DMS114 treated with DMSO at 0.1 percent for 48 hours (cell line): ENCODE measurements around the gene VASH1.

Experiments
- DNase-seq: peaks from one replicate; lab custom pipeline; 2025; ENCODE audit not compliant: unreplicated experiment; lab: John Stamatoyannopoulos, UW

The VASH1 gene

DNA sequence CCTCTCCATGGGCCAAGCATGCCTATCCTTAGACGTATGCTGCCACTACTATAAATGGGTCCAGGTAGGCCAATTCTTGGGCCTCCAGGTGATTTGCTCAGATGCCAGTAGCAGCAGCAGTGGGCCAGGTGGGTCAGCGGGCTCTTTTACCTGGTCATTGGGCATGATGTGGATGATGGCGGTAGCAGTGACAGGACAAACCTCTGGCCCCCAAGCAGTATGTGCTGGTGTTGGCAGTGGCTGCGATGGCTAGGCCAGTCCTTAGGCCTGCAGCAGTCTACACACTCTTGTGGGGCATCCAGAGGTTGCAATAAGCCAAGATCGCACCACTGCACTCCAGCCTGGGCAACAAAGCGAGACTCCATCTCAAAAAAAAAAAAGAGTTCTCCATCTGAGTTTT, 19.1 kb upstream of the VASH1 start:
- DNase-seq: no peak

DNA sequence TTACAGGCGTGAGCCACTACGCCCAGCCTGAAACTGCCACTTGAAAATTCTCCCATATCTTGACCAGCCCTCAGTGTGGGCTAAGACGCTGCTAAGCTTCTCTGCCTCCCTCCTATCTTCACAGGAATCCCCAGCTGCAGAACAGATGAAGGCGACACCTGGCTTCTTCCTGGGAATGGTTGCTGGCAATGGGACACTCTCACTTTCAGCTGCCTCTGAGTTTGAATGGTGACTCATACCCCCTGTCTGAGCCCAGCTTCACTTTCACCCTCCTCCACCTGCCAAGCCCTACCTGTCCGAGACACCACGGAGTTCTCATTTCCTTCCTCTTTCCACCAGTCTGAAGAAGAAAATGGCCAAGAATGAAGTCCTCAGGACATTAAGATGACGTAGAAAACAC, 18.3 kb upstream of the VASH1 start:
- DNase-seq: no peak

DNA sequence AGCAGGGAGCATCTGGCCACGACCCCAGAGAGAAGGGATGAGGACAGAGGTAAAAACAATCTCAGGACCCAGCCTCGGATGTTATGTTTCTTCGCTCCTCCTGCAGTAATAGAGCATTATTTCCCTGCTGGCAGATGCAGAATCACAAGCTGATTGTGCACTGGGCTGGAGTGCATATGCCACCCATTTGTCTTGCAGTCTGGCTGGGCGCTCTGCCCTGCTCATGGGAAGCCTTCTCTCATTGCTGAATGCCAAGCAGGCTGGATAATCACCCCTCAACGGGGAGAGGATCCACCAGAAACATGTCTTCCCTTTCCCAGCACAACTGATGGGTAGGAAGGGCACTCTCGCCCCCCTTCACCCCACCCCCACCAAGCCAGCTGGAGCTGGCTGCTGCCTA, 8.5 kb upstream of the VASH1 start:
- DNase-seq: no peak

DNA sequence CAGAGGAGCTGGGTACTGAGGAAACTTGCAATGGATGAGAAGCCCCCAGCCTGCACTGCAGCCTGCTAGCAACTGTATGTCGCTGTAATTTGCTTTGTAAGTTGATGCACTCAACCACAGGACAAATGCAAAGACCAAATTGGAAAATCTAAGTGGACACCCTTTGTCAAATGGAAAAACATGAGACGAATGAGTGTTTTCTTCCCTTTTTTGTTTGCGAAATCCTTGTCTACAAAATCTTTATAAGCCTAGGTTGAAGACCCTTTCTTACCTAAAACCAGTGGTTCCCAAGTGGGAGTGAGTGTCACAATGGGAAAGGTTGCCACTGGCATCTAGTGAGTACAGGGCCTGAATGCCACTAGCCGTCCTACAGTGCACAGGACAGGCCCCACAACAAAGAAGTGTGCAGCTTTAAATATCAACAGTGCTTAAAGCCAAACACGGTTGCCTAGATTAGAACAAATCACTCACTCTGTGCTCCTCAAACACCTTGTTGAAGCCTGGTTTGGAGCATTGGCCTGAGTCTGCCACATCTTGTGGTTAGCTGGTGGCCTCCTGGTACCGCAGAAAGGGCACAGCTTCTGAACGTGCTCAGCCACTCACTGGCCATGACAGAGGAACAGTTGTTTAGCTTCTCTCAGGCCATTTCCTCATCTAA, 7.6 kb upstream of the VASH1 start:
- DNase-seq: no peak

DNA sequence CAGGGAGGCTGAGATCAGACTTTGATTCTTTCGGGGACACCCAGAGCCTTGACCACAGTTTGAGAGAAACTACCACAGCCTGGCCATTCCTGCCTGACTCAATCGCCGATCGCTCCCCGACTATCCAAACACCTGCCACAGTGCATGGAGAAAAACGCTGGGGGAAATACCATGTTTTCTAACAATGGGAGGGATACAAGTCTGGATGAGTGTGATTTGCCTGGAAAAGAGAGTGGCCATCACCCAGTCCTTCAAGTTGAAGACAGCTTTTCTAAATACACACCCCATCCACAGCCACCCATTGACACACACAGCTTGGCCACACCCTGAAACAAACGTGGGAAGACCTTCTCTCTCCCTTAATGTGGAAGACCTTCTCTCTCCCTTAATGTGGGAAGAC, 6.7 kb upstream of the VASH1 start:
- DNase-seq: no peak

DNA sequence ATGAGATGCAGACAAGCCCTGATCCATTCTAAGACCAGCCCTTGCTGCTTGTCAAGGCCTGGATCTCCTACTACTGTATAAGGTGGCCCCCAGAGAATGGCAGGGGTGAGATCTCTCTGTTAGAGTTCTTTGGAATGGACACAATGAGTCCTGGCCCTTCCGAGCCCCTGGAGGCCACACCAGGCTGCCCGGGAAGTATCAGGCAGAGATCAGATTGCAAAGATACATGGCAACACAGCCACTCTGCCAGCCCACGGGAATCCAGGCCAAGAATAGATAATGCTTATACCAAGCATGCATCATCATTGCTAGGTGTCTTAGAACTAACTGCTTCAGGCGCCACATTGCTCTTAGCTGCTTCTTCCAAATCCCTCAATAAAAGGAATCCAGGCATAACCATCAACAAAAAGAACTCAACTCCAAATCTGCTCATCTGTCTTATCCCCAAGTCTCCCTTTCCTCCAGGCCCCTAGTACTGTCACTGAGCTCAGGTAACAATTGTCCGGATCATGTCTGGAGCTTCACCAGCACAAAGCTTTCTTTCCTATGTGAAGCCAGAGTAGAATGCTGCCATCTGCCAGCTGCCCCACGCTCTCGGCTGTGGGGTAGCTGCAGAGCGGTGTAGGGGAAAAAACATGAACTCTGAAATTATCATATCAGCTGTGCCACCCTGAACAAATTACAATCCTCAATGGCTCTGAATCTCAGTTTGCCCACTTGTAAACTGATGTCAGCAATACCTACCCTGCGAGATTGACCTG, 5.5 kb upstream of the VASH1 start:
- DNase-seq: no peak

DNA sequence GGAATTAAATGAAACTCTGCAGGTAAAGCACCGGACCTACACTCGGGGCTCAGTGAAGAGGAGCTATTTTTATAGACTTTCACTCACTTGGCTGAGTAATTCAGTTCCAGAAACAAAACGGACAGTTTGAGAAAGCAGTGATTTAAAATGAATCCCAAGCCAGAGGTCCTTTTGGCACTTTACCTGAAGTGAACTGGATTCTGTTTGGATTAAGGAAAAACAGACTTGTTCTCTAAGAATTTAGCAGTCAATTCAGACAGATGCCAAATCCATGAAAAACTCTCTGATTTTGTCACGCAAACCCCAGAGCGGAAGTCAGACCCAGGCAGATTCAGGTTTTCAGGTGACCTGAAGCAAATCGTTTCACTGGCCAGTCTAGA, 4.9 kb upstream of the VASH1 start:
- DNase-seq: no peak

DNA sequence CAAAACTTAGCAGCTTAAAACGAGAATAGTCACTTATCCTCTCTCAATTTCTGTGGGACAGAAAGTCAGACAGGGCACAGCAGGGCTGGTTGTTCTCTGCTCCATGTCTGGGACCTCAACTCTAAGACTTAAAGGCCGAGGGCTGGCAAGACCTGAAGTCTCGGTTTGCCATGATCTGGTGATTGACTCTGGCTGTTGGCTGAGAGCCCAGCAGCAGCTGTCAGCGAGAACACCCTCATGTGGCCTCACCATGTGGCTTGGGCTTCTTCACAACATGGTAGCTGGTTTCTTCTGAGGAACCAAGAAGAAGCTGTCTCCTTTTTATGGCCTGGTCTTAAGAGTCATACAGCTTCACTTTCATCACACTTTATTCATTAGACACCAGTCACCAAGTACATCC, 1.7 kb upstream of the VASH1 start:
- DNase-seq: no peak

DNA sequence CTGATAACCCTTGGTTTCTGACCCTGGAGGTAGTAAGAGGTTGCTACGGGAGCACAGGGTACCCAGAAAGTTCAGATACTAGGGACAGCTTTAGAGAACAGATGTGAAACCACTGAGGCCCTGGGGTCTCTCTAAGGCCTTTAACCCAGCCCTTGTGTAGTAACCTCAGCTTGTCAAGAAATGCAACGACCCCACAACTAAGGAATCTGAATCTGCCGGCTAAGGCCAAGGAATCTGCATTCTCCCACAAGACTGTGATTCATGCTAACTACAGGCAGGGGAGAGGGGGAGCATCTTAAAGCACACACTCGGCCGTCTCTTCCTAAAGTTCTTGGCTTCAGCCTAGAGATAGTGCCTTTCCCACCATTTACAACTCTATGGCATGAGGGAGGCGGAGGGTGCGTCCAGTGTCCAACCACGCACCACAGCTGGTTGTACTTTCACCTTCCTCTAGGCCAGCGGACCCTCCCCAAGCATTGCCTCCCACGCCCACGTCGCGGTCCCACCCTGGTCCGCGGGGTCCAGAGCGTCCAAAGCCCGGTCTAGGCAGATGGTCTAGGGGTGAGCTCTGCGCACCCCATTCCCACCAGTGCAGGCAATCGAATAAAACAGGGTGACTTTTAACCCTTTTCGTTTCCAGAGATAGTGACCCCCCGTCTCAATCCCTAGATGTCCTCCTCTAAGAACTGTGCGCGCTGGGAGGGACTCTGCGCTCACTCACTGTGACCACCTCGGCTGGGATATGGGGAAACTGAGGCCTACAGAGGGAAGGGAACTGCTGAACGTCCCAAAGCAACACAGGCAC, 735 bp upstream of the VASH1 start:
- no peak for DNase-seq

DNA sequence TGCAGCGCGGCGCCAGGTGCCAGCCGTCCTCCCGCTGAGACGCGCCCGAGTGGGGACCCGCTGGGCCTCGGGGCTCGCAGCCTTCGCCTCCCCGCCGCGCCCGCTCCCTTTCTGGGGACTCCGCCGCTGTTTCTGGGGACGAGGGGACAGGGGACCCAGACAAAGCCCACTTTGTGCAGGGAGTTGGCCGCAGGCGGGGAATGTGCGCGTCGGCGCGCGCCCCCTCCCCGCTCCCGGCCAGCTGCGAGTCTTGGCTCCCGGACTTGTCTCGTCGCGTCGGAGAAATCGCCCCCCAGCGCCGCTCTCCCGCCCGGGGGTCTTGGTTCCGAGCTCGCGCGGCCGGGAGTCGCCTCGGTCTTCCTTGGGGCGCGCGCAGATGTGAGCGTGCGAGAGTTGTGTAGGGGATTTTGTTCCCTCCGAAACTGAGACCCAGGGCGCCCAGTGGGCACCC, 717 bp downstream of the VASH1 start:
- no peak for DNase-seq

DNA sequence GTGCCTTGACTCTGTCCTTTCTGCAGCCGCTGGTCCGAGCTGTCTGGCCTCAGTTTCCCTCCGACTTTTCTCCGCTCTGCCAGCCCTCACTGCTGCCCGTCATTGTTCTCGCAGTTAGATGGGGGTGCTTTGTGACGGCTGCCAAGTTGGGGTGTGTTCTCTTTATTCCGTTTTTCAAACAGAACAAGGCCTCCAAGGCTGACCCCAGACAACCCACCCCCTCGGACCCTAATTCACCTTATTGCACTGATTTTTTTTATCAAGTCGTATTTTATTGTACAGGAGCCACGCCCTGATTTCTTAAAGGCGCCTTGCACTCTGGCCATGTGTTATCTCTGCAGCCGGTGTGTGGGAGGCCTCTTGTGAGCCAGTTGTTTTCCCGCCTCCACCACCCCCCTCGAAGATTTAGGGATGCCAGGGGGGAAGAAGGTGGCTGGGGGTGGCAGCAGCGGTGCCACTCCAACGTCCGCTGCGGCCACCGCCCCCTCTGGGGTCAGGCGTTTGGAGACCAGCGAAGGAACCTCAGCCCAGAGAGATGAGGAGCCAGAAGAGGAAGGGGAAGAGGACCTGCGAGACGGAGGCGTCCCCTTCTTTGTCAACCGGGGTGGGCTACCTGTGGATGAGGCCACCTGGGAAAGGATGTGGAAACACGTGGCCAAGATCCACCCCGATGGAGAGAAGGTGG, 1.3 kb downstream of the VASH1 start:
- DNase-seq: no peak

DNA sequence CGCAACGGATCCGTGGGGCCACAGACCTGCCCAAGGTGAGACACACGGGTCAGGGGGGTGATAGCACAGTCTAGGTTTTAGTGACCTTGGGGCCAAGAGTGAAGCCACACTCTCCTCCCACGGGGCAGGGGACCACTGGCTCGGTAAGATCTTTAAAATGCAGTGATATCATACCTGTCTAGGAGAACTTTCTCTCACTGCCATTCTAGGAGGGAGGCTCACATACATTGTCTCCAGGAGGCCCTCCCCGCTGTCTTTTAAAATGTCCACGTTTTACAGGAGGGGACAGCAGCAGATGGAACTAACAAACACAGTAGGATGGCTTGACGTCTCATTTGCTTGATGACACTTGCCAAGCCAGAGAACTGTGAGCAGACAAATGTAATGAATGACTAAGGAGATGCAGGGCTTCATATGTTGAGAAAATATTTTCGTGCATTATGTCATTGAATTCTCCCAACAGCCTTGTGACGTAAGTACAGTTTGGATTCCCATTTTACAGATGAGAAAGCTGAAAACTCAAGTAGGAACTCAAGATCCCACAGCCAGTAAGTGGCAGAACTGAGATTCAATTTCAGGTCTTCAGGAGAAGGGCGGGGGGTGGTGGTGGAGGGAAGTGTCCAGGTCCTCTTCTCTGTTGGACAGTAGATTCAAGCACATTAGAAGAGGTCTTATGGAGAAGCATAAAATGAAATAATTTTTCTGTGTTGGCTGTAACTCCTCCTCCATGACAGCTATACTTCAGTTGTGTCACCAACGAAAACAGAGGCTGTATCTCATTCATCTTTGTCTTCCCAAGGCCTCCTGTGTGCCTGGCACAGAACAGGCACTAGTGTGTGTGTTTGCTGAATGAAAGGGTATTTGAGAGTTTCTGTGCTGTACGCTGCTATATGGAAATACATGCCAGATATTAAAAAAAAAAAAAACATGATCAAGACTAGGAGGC, 2.1 kb downstream of the VASH1 start:
- DNase-seq: no peak

DNA sequence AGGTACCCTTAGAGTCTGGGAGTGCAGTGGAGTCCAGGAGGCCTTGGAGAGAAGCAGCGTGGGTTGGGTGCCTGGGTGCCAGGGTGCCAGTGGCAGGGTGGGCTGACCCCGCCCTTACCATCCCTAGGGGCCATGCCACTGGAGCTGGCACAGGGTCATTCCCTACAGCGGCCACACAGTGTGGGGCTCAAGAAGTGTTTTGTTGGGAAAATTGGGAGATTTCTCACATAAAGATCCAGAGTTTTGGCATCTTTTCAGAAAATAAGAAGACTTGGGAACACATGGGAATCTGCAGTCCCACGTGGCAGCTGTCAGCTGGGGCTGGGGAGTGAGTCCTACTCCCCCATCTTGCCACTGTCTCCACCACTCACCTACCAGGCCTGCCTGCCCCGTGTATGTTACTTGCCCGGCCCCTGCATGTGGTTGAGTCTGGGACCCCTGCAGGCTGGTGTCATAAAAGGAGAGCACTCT, 4.2 kb downstream of the VASH1 start:
- DNase-seq: no peak

DNA sequence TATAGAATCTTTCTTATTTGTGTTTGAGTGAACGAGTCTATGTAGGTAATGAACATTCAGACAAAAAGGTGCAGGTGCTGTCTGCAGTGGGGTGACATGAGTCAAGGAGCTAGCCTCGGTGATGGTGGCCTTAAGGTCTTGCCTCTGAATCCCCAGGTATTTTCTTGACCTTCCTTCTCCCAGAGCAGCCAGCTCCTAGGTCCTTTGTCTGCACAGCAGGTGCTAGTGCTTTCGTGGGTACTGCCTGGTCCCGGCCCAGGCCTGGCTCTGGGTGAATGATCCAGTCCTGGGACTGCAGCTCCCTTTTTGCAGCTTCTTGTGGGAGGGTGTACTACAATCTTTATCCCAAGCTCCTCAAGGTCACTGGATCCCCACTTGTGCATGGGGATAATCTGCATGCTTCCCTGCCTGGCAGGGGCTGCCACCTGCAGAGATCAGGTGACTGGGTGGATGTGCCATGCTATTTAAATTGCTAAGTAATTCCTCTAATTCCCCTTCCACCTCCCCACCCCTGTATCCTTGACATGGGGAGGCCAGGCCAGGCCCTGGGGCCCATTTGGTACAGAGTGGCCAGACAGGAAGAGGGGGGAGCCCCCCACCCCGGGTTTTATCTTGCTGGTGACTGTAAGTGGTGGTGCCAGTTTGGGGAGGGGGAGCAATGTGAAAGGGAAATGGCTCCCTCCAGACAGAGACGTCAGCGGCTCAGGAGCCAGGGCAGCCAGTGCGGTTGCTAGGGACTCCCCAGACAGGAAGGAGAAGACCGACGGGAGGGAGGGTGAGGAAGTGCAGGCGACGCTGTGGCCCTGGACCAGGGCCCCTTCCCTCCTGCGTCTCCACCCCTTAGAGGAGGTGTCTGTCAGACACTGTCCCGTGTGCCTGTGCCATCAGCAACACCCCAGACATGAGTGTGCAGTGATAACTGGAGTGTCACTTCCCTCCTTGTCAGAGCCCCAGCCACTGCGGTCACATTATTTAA, 6.7 kb downstream of the VASH1 start:
- DNase-seq: no peak

DNA sequence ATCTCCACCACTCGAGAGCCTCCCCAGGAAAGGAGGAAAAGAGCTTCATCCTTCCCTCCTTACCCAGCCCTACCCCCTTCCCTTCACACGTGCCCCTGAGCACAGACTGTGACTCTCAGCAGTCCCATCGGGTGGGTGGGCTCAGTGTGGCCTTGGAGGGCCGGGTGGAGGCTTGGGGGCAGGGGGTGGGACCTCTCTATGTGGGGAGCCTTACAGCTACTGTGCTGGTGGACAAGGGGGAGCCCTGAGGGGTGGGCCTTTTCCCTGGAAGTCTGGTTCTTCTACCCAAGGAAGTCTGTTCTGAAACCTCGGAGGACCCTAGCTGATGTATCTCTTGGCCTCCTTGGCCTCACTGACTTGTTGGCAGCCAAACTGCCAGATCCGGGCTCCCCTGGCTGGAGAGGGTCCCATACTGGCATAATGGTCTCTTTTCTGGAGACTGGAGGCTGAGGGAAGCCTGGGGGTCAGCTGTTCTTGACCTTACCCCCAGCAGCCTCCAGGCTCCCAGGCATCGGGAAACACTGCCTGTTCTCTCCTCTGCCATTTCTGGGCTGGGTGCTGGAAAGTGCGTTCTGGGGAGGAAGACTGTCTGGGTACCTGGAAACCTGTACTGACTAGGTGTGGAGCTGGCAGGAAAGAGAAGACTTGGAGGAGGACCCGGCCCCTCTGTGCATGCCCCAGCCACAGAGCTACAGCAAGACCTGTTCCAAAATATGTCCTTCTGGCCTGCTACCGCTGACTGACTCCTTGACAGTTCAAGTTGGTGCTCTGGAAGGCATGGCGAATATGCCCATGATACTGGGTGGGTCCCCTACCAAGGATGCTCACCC, 7.6 kb downstream of the VASH1 start:
- no peak for DNase-seq

DNA sequence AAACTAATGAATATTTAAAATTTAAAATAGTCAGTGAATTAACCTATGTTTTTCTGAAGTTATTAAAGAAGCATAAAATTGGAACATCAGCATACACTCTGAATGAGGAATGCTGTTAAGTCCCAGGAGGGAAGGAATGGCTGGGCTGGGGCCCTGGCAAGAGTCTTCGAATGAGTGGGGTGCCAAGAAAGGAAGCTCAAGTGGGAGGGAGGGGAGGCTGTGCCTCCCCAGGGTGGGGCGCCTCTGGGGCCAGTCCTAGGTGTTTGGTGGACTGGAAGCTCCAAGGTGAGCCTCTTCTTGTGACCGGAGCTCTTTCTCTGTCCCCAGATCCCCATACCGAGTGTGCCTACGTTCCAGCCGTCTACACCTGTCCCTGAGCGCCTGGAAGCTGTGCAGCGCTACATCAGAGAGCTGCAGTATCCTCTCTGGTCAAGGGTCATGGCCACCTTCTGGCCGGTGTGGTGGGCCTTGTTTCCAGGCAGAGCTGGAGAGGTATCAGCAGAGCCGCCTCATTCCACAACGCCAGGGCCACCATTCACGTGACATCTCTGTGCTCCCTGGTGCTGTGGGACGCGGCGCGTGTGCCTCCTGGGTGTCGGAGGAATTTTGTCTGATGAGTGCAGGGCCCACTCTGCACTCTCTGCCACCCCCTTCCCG, 8.5 kb downstream of the VASH1 start:
- no peak for DNase-seq

DNA sequence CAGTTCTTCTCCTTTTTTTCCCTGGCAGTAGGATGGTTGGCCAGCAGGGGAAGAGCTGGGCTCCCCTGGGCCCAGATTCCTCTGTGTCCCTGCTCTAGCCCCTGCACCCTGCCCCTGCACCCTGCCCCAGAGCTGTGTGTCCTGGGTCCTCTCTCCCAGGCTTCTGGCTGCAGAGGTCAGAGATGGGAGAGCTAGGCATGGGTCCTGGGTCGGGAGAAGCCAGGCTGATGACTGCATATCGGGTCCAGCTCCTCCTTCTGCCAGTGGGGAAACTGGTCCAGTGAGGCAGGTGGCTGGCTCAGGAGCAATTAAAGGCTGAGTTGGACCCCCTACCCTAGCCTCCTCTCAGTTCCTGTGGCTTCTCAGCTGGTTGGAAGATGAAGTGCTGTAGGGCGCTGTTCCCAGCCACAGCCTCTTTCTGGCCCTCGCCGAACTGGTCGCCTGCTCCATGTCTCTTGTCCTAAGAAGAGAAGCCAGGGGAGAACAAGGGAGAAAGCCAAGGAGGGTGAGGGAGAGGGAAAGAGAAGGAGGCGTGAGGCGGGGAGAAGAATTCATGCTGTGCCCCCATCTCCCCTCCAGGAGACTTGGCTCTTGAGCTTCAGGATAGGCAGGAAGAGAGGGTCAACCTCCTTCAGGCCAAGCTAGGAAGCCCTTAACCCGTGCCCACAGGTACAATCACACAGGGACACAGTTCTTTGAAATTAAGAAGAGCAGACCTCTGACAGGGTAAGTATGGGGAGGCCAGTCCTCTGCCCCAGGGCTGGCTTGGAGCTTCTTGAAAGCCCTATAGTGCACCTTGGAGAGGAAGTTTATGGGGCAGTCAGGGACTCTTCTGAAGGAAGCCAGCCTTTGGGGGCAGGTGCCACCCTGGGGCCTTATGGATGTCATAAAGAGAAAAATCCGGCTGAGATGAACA, 9.5 kb downstream of the VASH1 start:
- no peak for DNase-seq
